IPS-20b (cell line): Measurements from ENCODE around the gene RNFT2.

Source experiments
- H3K27ac ChIP-seq: one replicate; pipeline ENCODE4 v1.5.1; 2013; ENCODE audit warnings: low read length
- H3K27me3 ChIP-seq: 2 replicates; pipeline ENCODE4 v1.6.1; 2013; ENCODE audit warnings: mild to moderate bottlenecking, low read length, inconsistent platforms; ENCODE audit not compliant: insufficient read depth
- H3K36me3 ChIP-seq: 2 replicates; pipeline ENCODE4 v1.6.1; 2013; ENCODE audit warnings: low read depth, mild to moderate bottlenecking, inconsistent platforms, low read length, moderate library complexity; ENCODE audit not compliant: insufficient read depth
- H3K4me1 ChIP-seq: 2 replicates; pipeline ENCODE4 v1.6.1; 2013; ENCODE audit warnings: mild to moderate bottlenecking, control low read depth, inconsistent platforms, low read length, moderate library complexity; ENCODE audit not compliant: insufficient read depth
- H3K4me3 ChIP-seq: 2 replicates; pipeline ENCODE4 v1.5.1; 2013; ENCODE audit warnings: mild to moderate bottlenecking, low read length, inconsistent platforms
- H3K9ac ChIP-seq: 2 replicates; pipeline ENCODE4 v1.6.1; 2013; ENCODE audit warnings: low read depth, mild to moderate bottlenecking, inconsistent platforms, low read length, moderate library complexity
- H3K9me3 ChIP-seq: 2 replicates; pipeline ENCODE4 v1.6.1; 2013; ENCODE audit warnings: mild to moderate bottlenecking, low read depth, low read length, inconsistent platforms; ENCODE audit not compliant: insufficient read depth

RNFT2 gene

DNA sequence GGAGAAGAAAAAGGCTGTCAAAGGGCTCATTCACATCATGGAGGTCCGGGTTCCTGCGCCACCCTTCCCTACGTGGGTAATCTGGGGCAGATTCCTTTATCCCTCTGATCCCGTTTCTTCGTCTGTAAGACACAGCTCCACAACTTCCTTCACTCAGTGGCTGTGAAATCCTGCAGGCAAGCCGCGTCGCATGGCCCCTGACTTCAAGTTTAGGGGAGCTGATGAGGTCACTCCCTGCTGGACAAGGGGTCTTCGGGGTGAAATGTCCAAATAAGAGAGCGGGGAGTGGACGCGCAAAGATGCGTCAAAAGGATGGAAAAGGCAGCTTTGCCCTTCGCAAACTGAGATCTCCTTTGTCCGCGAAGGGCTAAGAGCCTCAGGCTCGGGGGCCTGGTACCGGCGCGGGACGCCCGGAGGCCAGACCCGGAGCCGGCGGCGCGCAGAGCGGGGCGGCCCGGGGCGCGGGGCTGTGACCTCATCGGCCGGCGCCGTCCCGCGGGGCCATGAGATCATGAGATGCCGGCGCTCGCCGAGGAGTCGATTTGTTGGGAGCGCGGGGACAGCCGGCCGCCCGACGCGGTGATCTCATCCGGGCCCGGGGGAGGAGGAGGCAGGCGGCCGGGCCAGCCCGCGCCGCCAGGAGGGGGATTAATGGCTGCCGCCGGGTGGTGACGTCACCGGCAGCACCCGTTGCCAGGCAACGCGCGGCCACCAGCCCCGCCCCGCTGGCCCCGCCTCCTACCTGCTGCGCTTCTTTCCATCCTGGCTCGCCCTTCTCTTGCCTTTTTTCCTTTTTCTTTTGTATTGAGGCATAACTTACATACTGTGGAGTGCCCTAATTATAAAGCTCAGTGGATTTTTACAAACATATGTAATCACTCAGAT, 81.1 kb downstream of the RNFT2 start:
- H3K27ac ChIP-seq = peak overlapping the region; percentile 98
- H3K9me3 ChIP-seq = no peaks in the 10 kb centered on the region
- H3K4me1 ChIP-seq = peaks cover 3% of the 10 kb centered on the region; the same call in 1 of the 2 replicates
- H3K9ac ChIP-seq = peak overlapping the region; percentile 99
- H3K27me3 ChIP-seq = no peaks in the 10 kb centered on the region
- no peaks in the 10 kb centered on the region for H3K36me3 ChIP-seq
- peak overlapping the region; percentile 98 for H3K4me3 ChIP-seq

DNA sequence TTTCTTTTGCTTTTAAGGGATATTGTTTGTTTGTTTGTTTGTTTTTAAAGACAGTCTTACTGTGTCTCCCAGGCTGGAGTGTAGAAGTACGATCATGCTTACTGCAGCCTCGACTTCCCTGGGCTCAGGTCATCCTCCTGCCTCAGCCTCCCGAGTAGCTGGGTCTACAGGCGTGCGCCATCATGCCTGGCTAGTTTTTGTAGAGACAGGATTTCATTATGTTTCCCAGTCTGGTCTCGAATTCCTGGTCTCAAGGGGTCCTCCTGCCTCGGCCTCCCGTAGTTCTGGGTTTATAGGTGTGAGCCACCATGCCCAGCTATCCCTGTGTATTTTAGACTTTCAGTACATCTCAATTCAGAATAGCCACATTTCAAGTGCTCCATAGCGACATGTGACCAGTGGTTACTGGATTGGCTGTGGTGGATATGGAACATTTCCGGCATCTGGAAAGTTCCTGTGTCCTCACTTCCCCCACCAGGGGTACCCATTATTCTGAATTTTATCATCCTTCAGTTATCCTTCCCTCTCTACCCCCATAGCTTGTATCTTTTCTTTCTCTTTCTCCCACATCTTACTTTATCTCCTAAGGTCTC, 82.0 kb downstream of the RNFT2 start:
- Histone ChIP-seq H3K4me3 (peak overlapping the region; percentile 98; the same call in 1 of the 2 replicates), H3K27ac (no peak overlapping the region), H3K36me3 (no peaks in the 10 kb centered on the region), H3K9ac (no peak overlapping the region), H3K9me3 (no peaks in the 10 kb centered on the region), H3K4me1 (peaks cover 3% of the 10 kb centered on the region; the same call in 1 of the 2 replicates), H3K27me3 (no peaks in the 10 kb centered on the region)

- H3K27me3 ChIP-seq = no peaks in the 10 kb centered on the region
- no peaks in the 10 kb centered on the region for H3K36me3 ChIP-seq
- H3K9me3 ChIP-seq = no peaks in the 10 kb centered on the region
- H3K9ac ChIP-seq = no peak overlapping the region
- no peak overlapping the region for H3K27ac ChIP-seq
- H3K4me1 ChIP-seq = peaks cover 3% of the 10 kb centered on the region; the same call in 1 of the 2 replicates
- H3K4me3 ChIP-seq = no peak overlapping the region
These were observed 83.2 kb downstream of the RNFT2 start for GRCh38 chr12:116821291-116821690.

DNA sequence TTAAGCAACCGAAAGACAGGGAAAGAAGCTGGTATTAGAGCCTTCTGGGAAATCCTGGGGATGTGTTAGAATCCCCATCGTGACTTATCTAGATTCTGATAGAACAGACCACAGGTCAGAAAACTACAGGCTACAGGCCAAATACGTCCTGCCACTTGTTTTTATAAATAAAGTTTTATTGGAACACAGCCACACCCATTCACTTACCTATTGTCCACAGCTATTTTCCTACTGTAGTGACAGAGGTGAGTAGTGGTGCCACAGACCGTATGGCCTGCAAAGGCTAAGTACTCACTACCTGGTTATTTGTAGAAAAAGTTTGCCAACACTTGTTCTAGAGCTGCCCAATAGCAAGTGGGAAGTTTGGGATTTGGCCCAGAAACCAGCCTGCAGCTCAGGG, 89.3 kb downstream of the RNFT2 start:
- no peaks in the 10 kb centered on the region for H3K9me3 ChIP-seq
- H3K9ac ChIP-seq = no peak overlapping the region
- no peak overlapping the region for H3K4me3 ChIP-seq
- no peaks in the 10 kb centered on the region for H3K4me1 ChIP-seq
- no peaks in the 10 kb centered on the region for H3K27me3 ChIP-seq
- H3K27ac ChIP-seq = no peak overlapping the region
- no peaks in the 10 kb centered on the region for H3K36me3 ChIP-seq

- Histone ChIP-seq H3K4me3 (no peak overlapping the region), H3K36me3 (peaks cover 14% of the 10 kb centered on the region), H3K27ac (no peak overlapping the region), H3K9ac (no peak overlapping the region), H3K27me3 (no peaks in the 10 kb centered on the region), H3K9me3 (no peaks in the 10 kb centered on the region), H3K4me1 (peaks cover 5% of the 10 kb centered on the region)
These were observed 94.2 kb downstream of the RNFT2 start for GRCh38 chr12:116832353-116832752.

DNA sequence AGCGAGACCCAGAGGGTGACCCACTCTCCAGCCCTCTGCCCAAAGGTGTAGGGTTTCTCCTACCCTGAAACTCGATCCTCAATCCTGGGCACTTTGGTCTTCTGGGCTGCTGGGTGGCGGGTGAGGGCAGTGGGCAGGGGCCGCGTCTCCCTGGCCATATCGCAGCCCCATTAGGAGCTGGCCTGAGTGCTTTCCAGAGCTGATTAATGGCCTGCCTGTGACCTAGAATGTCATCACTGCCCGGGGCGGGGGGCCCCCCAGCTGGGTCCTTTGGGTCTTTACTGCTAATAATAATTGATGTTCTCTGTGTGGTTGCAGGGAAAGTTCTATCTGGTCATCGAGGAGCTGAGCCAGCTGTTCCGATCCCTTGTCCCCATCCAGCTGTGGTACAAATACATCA, 95.4 kb downstream of the RNFT2 start:
- Histone ChIP-seq H3K36me3 (peaks cover 14% of the 10 kb centered on the region), H3K4me1 (peaks cover 8% of the 10 kb centered on the region), H3K4me3 (no peak overlapping the region), H3K9ac (no peak overlapping the region), H3K27ac (no peak overlapping the region), H3K27me3 (no peaks in the 10 kb centered on the region), H3K9me3 (no peaks in the 10 kb centered on the region)

GRCh38 chr12:116835484-116835883, 97.4 kb downstream of the RNFT2 start:
- Histone ChIP-seq H3K4me3 (no peak overlapping the region), H3K9ac (no peak overlapping the region), H3K27ac (no peak overlapping the region), H3K27me3 (no peaks in the 10 kb centered on the region), H3K4me1 (peaks cover 8% of the 10 kb centered on the region), H3K36me3 (peaks cover 14% of the 10 kb centered on the region), H3K9me3 (no peaks in the 10 kb centered on the region)

DNA sequence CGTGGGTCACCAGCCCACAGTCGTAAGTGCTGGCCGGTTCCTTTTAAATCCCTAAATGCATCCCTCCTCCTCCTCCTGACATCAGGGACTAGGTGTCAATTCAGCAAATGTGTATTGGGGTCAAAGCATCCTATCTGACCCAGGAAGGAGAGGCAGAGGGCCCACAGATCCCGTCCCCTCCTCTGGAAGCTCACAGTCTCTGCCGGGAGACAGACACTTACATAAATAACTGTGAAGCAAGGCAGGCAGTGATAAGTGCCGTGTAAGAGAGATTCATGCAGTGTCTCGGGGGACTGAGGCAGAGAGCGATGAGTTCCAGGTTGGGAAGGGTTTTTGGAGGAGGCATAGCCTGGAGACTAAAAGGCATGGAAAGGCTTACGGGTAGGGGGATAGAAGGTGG, 99.0 kb downstream of the RNFT2 start:
- Histone ChIP-seq H3K36me3 (peaks cover 14% of the 10 kb centered on the region), H3K27me3 (no peaks in the 10 kb centered on the region), H3K4me3 (no peak overlapping the region), H3K9ac (no peak overlapping the region), H3K9me3 (no peaks in the 10 kb centered on the region), H3K4me1 (peaks cover 8% of the 10 kb centered on the region), H3K27ac (no peak overlapping the region)

GRCh38 chr12:116838365-116838764, 100.2 kb downstream of the RNFT2 start:
- Histone ChIP-seq H3K9ac (no peak overlapping the region), H3K27ac (no peak overlapping the region), H3K4me3 (no peak overlapping the region)

DNA sequence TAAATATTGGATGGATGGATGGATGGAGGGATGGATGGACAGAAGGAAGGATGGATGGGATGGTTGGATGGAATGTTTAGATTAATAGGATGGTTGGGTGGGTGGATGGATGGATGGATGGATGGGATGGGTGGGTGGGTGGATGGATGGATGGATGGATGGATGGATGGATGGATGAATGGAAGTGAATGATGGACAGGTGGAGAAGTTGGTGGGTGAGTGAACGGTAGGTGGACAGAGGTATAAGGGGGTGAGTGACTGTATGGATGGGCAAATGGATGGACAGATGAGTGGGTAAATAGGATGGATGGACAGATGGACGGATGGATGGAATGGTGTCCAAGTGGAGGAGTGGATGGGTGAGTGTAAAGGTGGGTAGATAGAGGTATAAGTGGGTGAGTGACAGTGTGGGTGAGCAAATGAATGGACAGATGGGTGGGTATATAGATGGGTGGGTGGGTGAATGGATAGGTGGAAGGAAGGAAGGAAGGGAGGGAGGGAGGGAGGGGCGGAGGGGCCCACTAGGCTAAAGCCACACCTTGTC, 101.2 kb downstream of the RNFT2 start:
- Histone ChIP-seq H3K4me3 (no peak overlapping the region), H3K4me1 (peaks cover 8% of the 10 kb centered on the region), H3K27me3 (no peaks in the 10 kb centered on the region), H3K9ac (no peak overlapping the region), H3K9me3 (no peaks in the 10 kb centered on the region), H3K27ac (no peak overlapping the region), H3K36me3 (peaks cover 13% of the 10 kb centered on the region)

More at GRCh38 chr12:116838365-116838764, 100.2 kb downstream of the RNFT2 start:
- H3K27me3 ChIP-seq = no peaks in the 10 kb centered on the region
- H3K9me3 ChIP-seq = no peaks in the 10 kb centered on the region
- peaks cover 14% of the 10 kb centered on the region for H3K36me3 ChIP-seq
- peaks cover 8% of the 10 kb centered on the region for H3K4me1 ChIP-seq

DNA sequence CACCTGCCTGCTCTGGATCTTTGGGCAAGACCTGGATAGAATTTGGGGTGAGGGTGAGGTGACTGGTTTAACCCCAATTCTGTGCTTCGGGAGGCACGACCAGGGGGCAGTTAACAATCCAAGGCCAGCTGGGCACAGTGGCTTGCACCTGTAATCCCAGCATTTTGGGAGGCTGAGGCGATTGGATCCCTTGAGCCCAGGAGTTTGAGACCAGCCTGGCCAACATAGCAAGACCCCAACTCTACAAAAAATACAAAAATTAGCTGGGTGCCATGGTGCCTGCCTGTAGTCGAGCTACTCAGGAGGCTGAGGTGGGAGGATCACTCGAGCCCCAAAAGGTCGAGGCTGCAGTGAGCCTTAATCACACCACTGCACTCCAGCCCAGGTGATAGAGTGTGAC, 105.0 kb downstream of the RNFT2 start:
- no peaks in the 10 kb centered on the region for H3K4me1 ChIP-seq
- H3K9ac ChIP-seq = no peak overlapping the region
- no peaks in the 10 kb centered on the region for H3K36me3 ChIP-seq
- H3K4me3 ChIP-seq = no peak overlapping the region
- no peaks in the 10 kb centered on the region for H3K27me3 ChIP-seq
- no peaks in the 10 kb centered on the region for H3K9me3 ChIP-seq
- no peak overlapping the region for H3K27ac ChIP-seq

DNA sequence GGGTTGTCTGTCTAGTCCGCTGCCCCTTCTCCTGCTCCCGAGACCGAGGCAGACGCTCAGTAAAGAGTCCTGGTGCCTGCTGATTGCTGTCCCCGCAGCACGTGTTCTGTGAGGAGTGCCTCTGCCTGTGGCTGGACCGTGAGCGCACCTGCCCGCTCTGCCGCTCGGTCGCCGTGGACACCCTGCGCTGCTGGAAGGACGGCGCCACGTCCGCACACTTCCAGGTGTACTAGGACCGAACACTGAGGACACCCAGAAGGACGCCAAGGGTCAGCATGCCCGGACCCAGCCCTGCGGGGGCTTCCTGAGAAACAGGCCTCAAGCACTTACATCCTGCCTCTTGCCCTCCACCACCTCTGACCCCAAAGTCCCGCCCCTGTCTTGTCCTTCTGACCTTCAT, 111.1 kb downstream of the RNFT2 start:
- Histone ChIP-seq H3K4me3 (no peak overlapping the region), H3K9me3 (no peaks in the 10 kb centered on the region), H3K9ac (no peak overlapping the region), H3K27ac (no peak overlapping the region), H3K27me3 (no peaks in the 10 kb centered on the region), H3K36me3 (peaks cover 6% of the 10 kb centered on the region), H3K4me1 (no peaks in the 10 kb centered on the region)
